ENCODE measurements around the gene PTPMT1. TPM values are rescaled to one million over a fixed set of nuclear protein-coding genes. Genes with fewer than 3 reads are reported as not detected.

Gene PTPMT1
- total RNA-seq, 6 donors from 2014 or later, result 69.1 to 188 (median 89.9) TPM

DNA sequence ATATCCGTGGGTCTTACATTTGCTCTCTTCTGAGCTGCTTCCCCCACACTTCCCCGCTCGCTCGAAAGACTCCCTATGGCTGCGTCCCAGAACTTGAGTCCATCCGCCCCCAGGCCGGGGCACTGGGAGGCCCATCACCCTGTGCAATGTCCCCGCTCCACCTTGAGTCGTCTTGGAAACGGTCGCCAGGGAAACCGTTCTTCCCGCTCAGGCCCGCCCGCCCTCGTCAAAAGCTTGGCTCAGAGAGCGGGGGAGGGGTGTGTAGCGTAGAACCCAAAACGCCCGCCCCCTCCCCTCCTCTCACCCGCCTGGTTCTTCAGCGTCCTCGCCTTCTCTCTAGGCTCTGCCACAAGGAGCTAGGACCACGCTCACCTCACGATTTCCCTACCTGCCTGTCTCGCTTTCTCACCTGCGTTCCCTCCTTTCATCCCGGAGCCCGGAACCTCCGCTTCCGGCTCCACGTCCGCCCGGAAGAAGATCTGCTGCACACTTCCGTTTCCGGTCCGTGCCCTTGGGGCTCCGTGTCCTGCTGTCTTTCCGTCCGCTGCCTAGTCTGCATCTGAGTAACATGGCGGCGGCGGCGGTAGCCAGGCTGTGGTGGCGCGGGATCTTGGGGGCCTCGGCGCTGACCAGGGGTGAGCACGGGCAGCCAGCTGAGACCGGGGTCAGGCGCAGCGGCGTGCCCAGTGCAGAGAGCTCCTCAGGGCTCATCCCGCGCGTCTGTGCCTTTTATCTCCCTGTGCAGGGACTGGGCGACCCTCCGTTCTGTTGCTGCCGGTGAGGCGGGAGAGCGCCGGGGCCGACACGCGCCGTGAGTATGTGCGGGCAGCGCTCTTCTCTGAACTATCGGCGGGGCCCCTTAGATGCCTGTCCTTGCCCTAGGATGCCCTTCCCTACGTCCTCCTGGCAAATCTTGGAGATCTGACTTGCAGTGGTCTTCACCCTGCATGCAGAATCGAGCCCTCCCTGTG is 13.4 kb downstream of the PTPMT1 start, which contains the start of the genes KBTBD4 and NDUFS3:
Gene KBTBD4, minus strand, starts transcription at position 447 of the 971 bp plus-strand sequence. Its CDS starts 19 bp downstream, at position 428.
Gene NDUFS3, plus strand, starts transcription at position 551 of the 971 bp plus-strand sequence. Its CDS starts 18 bp downstream, at position 569.
- Histone ChIP-seq H3K27me3 (no peaks in the 10 kb centered on the region), H3K4me3 (peak within 1 kb of the TSS; percentile 77 to 99 (median 90)), H3K36me3 (peaks cover 30 to 66% (median 51%) of the 10 kb centered on the region in 4 donors), H3K4me1 (peaks cover 20 to 29% (median 28%) of the 10 kb centered on the region in 4 donors), H3K9me3 (no peaks in the 10 kb centered on the region), H3K27ac (peak within 1 kb of the TSS; percentile 80 to 96 (median 89))
- ATAC-seq (ENCODE audit: low FRiP score in 2 of 2), result peak; percentile 94 to 98
- 0 to 1% methylated on average over 18 to 47 of the region's 72 CpGs for WGBS, 2 donors
- TF ChIP-seq POLR2A (IDR thresholded peaks at IDR 0.05), result peak in 2 of 4 donors; percentile 35 to 76
- peak in 1 of 6 experiments; percentile 23 for TF ChIP-seq CTCF (IDR thresholded peaks at IDR 0.05)
- TF ChIP-seq POLR2AphosphoS5 (IDR thresholded peaks at IDR 0.05), result peak; percentile 93 to 97
- TF ChIP-seq EP300 (IDR thresholded peaks at IDR 0.05), result peak in 1 of 4 donors; percentile 52
- peak; percentile 92 to 93 for DNase-seq

DNA sequence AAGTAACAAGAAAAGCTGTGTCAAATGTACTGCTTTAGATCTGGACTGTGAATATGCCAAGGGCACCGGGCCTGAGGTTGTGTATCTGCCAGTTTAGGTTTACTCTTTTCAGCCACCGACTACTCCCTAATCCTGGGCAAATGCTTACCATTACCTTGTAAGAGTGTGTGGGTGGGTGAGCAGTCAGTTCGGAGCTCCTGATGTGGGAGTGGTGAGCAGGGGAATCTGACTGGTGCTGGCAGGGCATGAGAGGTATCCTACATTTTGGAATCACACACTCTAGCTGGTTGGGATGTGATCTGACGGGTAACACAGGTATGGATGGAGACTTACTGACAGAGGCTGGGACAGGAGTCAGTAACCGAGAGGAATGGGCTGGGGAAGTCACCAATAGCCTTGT is 18.4 kb downstream of the PTPMT1 start:
- DNase-seq, result no peak
- H3K27ac ChIP-seq, result no peak overlapping the region
- H3K4me3 ChIP-seq, result no peak overlapping the region
- no peaks in the 10 kb centered on the region for H3K9me3 ChIP-seq
- no peak for TF ChIP-seq CTCF (IDR thresholded peaks at IDR 0.05)
- TF ChIP-seq POLR2AphosphoS5 (IDR thresholded peaks at IDR 0.05), result no peak
- H3K27me3 ChIP-seq, result no peaks in the 10 kb centered on the region
- no peak for ATAC-seq (ENCODE audit: low FRiP score in 2 of 2)
- H3K36me3 ChIP-seq, result peaks cover 28 to 50% (median 46%) of the 10 kb centered on the region in 4 donors
- peaks cover 11 to 19% (median 13%) of the 10 kb centered on the region in 4 donors for H3K4me1 ChIP-seq
- WGBS, 2 donors, result 92 to 97% methylated on average over 5 of the region's 5 CpGs

DNA sequence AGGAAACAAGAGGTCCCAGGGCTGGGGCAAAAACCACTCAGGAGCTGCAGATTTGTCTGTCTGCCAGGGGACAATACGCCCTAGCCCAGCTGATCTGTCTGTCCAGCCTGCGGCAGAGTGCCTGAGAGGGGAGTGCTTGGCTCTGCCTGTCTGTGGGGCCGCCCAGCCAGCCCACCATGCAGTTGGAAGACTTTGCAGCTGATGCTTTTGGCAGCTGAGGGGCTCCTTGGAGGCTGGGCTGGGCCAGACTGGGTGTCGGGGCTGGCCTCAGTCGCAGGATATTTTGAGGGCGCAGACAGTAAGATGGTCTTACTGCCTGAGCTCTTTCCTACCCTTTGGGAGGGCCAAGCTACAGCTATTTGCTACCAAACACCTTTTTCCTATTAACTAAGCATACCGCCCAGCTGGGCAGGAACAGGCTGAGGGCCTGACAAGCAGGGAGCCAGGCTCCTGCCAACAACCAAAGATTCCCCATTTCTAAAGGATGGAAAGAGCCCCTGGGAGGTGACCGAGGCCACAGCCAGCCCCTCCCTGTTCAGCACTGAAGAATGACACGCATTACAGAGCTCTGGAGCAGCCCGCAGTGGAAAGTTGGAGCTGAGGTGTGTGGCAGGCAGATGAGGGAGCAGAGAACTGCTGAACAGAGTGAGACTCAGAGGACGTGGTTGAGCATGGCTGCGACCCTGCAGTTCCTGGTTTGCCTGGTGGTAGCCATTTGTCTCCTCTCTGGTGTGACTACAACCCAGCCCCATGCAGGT is 20.9 kb downstream of the PTPMT1 start, which contains the start of gene FAM180B:
Gene FAM180B, plus strand, starts transcription at position 581 of the 758 bp plus-strand sequence. Its CDS starts 91 bp downstream, at position 672.
- no peak within 1 kb of the TSS for H3K27ac ChIP-seq
- no peak for DNase-seq
- H3K4me1 ChIP-seq, result peaks cover 0 to 16% (median 1%) of the 10 kb centered on the region in 4 donors
- peak in 1 of 2 donors; percentile 75 for ATAC-seq (ENCODE audit: low FRiP score in 2 of 2)
- TF ChIP-seq POLR2A (IDR thresholded peaks at IDR 0.05) (no peak), POLR2AphosphoS5 (IDR thresholded peaks at IDR 0.05) (no peak), CTCF (IDR thresholded peaks at IDR 0.05) (no peak), EP300 (IDR thresholded peaks at IDR 0.05) (no peak)
- no peaks in the 10 kb centered on the region for H3K9me3 ChIP-seq
- H3K4me3 ChIP-seq, result no peak within 1 kb of the TSS
- peaks cover 20 to 40% (median 39%) of the 10 kb centered on the region in 4 donors for H3K36me3 ChIP-seq
- H3K27me3 ChIP-seq, result peaks cover 0 to 14% (median 4%) of the 10 kb centered on the region in 4 donors
- WGBS, 2 donors, result 73 to 75% methylated on average over 8 to 12 of the region's 12 CpGs

DNA sequence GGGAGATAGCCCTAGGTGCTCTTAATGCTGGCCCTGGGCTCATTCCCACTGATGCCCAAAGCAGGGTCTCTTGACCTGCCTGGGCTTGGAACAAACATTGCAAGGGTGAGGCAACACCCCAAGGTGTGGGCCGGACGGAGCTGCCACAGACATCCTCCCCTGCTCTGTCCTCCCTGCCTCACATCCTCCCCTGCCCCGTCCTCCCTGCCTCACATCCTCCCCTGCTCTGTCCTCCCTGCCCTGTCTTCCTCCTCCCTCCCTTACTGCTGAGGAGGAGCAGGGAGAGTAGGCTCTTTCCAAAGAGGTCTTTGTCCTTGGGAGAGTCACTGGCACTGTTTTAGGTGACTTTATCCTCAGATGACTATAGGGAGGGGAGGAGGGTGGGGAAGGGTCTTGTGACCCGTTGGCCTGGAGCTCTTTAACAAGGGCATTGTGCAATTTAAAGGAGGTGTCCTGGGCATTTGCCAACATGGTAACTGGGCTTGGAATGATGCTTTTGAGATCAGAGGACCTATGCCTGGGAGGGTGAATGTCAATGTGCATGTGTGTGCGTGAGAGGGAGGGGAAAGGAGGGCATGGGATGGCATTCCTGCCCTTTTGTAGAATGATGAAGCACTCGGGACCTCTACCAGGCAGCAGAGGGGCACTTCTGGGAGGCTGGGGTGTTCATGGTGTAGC is 21.8 kb downstream of the PTPMT1 start:
- WGBS, 2 donors, result 62 to 75% methylated on average over 6 of the region's 6 CpGs
- H3K27ac ChIP-seq, result no peak overlapping the region
- H3K27me3 ChIP-seq, result peaks cover 0 to 14% (median 4%) of the 10 kb centered on the region in 4 donors
- H3K4me3 ChIP-seq, result no peak overlapping the region
- peak in 1 of 2 donors; percentile 20 for ATAC-seq (ENCODE audit: low FRiP score in 2 of 2)
- no peaks in the 10 kb centered on the region for H3K9me3 ChIP-seq
- H3K36me3 ChIP-seq, result peaks cover 18 to 31% (median 30%) of the 10 kb centered on the region in 4 donors
- DNase-seq, result no peak
- no peak for TF ChIP-seq EP300 (IDR thresholded peaks at IDR 0.05)
- no peak for TF ChIP-seq POLR2A (IDR thresholded peaks at IDR 0.05)
- TF ChIP-seq CTCF (IDR thresholded peaks at IDR 0.05), result no peak
- no peak for TF ChIP-seq POLR2AphosphoS5 (IDR thresholded peaks at IDR 0.05)
- H3K4me1 ChIP-seq, result peaks cover 0 to 16% (median 1%) of the 10 kb centered on the region in 4 donors
